D341Med (cell line): ENCODE results near the gene SFRP4.

ENCODE experiments used
- DNase-seq: peaks from one replicate; pipeline ENCODE4 v3.0.0; 2012; ENCODE audit warnings: low spot score

Gene SFRP4

GRCh38 chr7:37924491-37925041, 7.9 kb upstream of the SFRP4 start:
- DNase-seq, result no peak

DNA sequence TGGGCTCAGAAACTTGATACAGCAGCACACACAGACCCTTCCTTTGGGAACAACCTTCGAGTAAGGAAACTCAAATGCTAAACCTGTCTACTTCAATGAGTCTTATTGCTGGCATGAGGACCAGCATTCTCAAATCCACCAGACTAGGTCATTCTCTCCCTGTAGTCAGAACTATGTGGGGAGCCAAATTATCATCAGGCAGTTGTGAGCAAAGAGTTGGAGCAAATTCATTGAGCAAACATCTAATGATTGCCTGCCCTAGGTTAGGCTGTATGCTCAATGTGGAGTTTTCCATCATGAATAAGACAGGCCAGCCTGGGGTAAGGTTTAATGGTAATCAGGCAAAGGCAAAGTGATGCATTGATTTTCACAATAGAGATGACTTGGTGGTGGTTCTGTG, 7.4 kb upstream of the SFRP4 start:
- no peak for DNase-seq

- no peak for DNase-seq
Observed at GRCh38 chr7:37921876-37922275, 5.3 kb upstream of the SFRP4 start.

DNA sequence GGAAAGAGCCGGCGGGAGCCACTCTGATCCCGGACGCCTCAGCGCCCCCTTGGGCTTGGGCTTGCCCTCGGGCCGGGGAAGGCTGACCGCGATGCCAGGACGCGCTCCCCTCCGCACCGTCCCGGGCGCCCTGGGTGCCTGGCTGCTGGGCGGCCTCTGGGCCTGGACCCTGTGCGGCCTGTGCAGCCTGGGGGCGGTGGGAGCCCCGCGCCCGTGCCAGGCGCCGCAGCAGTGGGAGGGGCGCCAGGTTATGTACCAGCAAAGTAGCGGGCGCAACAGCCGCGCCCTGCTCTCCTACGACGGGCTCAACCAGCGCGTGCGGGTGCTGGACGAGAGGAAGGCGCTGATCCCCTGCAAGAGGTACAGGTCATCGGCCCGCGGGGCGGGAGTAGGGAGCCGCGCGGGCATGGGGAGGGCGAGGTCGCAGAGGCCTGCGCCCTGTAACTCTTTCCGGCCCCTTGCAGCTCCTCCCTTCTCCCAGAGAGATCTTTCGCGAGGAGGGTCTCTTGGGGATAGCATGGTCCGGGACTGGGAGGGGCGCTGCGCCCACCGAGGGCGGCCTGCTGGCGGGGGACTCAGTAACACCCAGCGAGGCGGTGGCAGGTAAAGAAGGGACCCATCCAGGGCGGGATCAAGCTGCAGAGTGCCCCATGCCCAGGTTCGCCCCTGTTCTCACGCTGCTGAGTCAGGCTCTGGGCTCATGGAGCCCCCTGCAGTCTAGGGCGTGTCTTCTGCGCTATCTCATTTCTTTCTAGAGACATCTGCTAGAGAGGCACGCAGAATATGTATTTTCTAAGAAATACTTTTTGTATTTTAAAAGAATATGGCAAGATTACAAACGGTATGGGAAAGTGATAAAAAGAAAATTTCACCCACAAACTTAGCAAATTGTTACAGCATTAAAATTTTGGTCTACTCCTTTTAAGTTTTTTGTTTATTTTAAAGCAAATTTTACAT, 4.5 kb upstream of the SFRP4 start:
- peak; percentile 77 for DNase-seq

- DNase-seq, result peak; percentile 80
Observed at GRCh38 chr7:37920305-37920848, 3.8 kb upstream of the SFRP4 start, which contains the start of gene EPDR1. Gene EPDR1 (plus strand): TSS chr7:37920640. CDS start chr7:37920940, 300 bp downstream.

- no peak for DNase-seq
Observed at GRCh38 chr7:37918526-37918925, 1.9 kb upstream of the SFRP4 start.

DNA sequence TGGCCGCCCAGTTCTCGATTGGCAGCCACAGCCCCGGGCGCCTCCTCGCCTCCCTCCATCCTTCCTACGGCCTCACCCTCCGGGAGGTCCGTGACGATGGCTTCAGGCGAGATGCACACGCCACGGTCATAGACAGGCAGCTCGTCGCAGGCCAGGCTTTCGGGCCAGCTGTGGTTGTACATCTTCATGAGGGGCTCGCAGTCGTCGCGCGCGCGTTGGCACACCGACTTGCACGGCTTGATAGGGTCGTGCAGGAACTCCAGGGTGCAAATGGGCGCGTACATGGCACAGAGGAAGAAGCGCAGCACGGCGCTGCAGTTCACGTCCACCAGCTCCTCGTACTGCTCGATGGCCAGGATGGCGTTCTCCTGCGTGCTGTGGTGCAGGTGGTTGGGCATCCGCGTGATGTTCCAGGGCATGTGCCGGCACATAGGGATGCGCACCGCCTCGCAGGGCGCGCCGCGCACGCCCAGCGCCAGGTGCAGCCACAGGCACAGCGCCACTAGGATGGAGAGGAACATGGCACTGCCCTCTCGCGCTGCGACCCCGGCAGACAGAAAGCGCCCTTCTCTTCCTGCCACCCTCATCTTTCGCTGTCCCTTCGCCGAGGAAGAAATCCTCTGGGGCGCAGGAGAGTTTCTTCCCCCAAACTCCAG, 472 bp downstream of the SFRP4 start:
- peak; percentile 59 for DNase-seq

DNA sequence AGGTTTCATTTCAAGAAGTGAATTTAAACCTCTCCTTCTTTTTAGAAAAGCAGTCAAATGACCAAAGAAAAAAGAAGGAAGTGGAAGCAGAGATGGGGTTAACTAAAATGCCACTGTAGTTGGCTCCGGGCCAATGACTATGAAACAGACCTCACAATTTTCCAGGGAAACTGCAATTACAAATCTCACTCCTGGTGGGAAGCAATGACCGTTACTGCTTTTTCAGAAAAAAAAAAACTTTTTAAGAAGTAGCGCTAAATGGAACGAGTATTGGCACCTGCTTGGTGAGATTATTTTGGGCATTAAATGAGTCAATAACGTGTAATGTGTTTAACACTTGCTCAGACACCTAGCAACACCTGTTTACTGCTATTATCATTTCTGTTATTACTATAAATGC, 1.2 kb downstream of the SFRP4 start:
- DNase-seq, result no peak

- no peak for DNase-seq
Observed at GRCh38 chr7:37912756-37913155, 3.9 kb downstream of the SFRP4 start.

- DNase-seq, result no peak
Observed at GRCh38 chr7:37908221-37908788, 8.3 kb downstream of the SFRP4 start.

- DNase-seq, result no peak
Observed at GRCh38 chr7:37901890-37902524, 14.6 kb downstream of the SFRP4 start.

- DNase-seq, result peak; percentile 43
Observed at GRCh38 chr7:37901236-37901827, 15.3 kb downstream of the SFRP4 start.

DNA sequence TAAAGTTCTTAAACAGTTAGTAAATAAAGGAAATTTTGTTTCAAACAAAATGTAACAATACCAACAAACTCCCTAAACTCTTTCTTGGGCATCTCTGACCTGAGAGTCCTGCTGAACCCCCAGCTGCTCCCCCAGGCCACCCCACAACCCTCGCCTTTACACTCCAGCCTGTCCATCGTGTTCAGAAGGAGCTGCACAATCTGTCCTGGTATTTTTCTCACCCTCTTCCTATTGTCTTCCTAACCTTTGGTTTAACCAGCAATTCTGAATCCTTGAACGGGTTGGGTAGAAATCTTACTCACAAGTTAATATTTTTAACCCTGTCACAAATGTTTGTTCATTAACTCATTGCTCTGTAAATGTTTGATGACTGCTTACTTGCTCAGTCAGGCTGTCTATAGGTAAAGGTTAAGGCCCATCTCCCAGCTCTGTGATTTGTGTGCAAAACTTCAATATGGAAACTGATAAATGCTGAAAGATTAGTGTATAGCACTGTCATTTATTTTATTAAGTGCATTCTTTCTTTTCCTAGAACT, 16.8 kb downstream of the SFRP4 start:
- no peak for DNase-seq

DNA sequence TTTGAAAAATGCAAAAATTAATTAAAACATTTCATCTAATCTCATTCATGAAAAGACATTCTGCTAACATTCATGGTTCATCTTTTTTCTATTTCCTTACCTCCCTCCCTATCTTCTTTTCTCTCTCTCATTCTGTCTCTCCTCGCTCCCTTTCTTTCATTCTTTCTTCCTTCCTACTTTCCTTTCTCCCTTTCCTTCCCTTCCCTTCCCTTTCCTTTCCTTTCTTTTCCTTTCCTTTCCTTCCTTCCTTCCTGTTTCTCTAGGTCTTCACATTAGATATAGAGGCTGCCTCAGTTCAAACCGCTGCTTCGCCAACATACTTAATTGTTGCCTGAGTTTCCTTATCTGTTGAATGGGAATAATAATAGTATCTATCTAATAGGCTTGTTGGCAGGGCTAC, 21.9 kb downstream of the SFRP4 start:
- DNase-seq, result no peak

GRCh38 chr7:37893359-37893758, 23.3 kb downstream of the SFRP4 start:
- DNase-seq, result no peak

- no peak for DNase-seq
Observed at GRCh38 chr7:37882086-37882485, 34.5 kb downstream of the SFRP4 start.
